Left lung (tissue), 10 donors: ENCODE measurements around the gene DZIP1. TPM values are rescaled to one million over a fixed set of nuclear protein-coding genes. Genes with fewer than 3 reads are reported as not detected.

ENCODE experiments used
- ATAC-seq: fragments of 200-7000 bp; cut with Tn5 transposase; one replicate; pipeline ENCODE4 v1.9.1; 2020; ENCODE audit warnings: moderate library complexity
- DNase-seq, 4 donors: peaks; one replicate each; pipeline ENCODE4 v3.0.0-alpha.2; 2013 to 2020
- H3K27ac ChIP-seq, 2 donors: fragments of 200-600 bp; sonication (generic) in 1 of 2; one replicate each; pipeline versions ENCODE4 v1.5.0 to v1.8.0; 2020 to 2021
- H3K27me3 ChIP-seq, 2 donors: fragments of 200-600 bp; sonication (generic) in 1 of 2; one replicate each; pipeline versions ENCODE4 v1.5.0 to v1.8.0; 2020 to 2021
- H3K36me3 ChIP-seq, 2 donors: fragments of 200-600 bp; sonication (generic) in 1 of 2; one replicate each; pipeline versions ENCODE4 v1.5.0 to v1.8.0; 2020 to 2021
- H3K4me1 ChIP-seq, 2 donors: fragments of 200-600 bp; one replicate each; pipeline ENCODE4 v1.8.0; 2021
- H3K4me3 ChIP-seq, 2 donors: fragments of 200-600 bp; sonication (generic) in 1 of 2; one replicate each; pipeline versions ENCODE4 v1.5.0 to v1.8.0; 2020 to 2021; ENCODE audit warnings: mild to moderate bottlenecking in 1 of 2
- H3K9me3 ChIP-seq, 2 donors: fragments of 200-600 bp; sonication (generic) in 1 of 2; one replicate each; pipeline versions ENCODE4 v1.5.0 to v1.8.0; 2020 to 2021
- intact Hi-C, 2 donors: fragments of 100-400 bp; cut with DNase I; formaldehyde crosslinking; loops; one replicate each; pipeline versions ENCODE4 v1.11.2 to v1.14.2; 2022
- polyA plus RNA-seq, 6 donors: library from polyadenylated mRNA; unstranded; fragments of 120-200 nt; gene quantifications; one replicate each; pipeline ENCODE4 v1.2.1, GENCODE V29; 2013; ENCODE audit not compliant: insufficient read length in 6 of 6
- total RNA-seq, 2 donors: library from RNA; stranded (reverse); fragmentation: NEBNext Ultra II Directional; extraction: Animal tissue kit (Norgen Biotek cat#: 25700); gene quantifications; one replicate each; pipeline ENCODE4 v1.2.1, GENCODE V29; 2021
- TF ChIP-seq, protein P1 (sequence below), 2 donors: fragments of 200-600 bp; sonication (generic) in 1 of 2; IDR thresholded peaks; one replicate each; pipeline versions ENCODE4 v1.5.0 to v1.8.0; 2021; ENCODE audit warnings: antibody characterized with exemption in 2 of 2
- donor health status: DM: no; HTN: yes; CAD: no.
- donor health status: DM: no; HTN: no; CAD: no.

DZIP1 gene
- total and polyA plus RNA-seq, 8 donors: 8.2 to 52.1 (median 48.6) TPM

DNA sequence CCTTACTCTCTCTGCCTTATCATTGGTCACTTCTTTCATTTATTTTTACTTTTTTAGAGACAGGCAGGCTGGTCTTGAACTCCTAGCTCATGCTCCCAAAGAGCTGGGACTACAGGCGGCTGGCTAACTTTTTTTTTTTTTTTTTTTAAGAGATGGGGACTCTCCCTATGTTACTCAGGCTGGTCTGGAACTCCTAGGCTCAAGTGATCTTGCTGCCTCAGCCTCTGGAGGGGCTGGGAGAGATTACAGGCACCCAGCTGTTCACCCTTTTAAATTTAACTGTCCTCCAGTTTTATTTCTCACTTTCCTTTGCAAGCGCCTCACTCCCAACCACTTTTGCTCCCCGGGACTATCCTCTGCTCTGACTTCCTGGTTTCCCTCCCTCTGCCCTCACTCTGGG, 97.6 kb downstream of the DZIP1 start:
- Histone ChIP-seq H3K27ac (no peak overlapping the region), H3K4me1 (no peaks in the 10 kb centered on the region), H3K4me3 (no peak overlapping the region), H3K36me3 (no peaks in the 10 kb centered on the region), H3K27me3 (peaks cover 24 to 25% of the 10 kb centered on the region in 2 donors), H3K9me3 (no peaks in the 10 kb centered on the region)
- intact Hi-C loops: no loop called here
- ATAC-seq (no peak), DNase-seq (no peak)
- TF ChIP-seq, protein P1, sequence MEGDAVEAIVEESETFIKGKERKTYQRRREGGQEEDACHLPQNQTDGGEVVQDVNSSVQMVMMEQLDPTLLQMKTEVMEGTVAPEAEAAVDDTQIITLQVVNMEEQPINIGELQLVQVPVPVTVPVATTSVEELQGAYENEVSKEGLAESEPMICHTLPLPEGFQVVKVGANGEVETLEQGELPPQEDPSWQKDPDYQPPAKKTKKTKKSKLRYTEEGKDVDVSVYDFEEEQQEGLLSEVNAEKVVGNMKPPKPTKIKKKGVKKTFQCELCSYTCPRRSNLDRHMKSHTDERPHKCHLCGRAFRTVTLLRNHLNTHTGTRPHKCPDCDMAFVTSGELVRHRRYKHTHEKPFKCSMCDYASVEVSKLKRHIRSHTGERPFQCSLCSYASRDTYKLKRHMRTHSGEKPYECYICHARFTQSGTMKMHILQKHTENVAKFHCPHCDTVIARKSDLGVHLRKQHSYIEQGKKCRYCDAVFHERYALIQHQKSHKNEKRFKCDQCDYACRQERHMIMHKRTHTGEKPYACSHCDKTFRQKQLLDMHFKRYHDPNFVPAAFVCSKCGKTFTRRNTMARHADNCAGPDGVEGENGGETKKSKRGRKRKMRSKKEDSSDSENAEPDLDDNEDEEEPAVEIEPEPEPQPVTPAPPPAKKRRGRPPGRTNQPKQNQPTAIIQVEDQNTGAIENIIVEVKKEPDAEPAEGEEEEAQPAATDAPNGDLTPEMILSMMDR (IDR thresholded peaks at IDR 0.05): no peak

DNA sequence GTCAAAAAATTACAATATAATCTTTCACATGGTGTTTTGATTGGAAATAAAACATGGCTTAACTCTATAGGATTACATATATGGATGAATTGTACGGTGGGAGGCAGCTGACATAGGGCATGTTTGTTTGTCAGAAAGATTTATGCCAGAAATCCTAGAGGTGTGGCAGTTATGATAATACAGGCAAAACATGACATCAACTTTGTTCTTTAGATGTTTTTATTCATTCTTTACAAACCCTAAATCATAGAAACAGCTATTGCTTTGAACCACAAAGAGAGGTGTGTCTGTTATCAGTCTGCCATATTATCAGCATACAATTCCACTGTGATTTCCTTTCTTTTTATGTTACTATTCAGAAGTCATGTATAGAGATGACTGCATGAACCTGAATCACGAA, 100.2 kb downstream of the DZIP1 start:
- intact Hi-C loops: no loop called here
- Histone ChIP-seq H3K27me3 (peaks cover 0 to 14% of the 10 kb centered on the region in 2 donors), H3K4me3 (no peak overlapping the region), H3K9me3 (no peaks in the 10 kb centered on the region), H3K27ac (no peak overlapping the region), H3K36me3 (no peaks in the 10 kb centered on the region), H3K4me1 (peaks cover 0 to 12% of the 10 kb centered on the region in 2 donors)
- no peak for DNase-seq
- TF ChIP-seq, protein P1 (IDR thresholded peaks at IDR 0.05): no peak
- ATAC-seq: no peak

DNA sequence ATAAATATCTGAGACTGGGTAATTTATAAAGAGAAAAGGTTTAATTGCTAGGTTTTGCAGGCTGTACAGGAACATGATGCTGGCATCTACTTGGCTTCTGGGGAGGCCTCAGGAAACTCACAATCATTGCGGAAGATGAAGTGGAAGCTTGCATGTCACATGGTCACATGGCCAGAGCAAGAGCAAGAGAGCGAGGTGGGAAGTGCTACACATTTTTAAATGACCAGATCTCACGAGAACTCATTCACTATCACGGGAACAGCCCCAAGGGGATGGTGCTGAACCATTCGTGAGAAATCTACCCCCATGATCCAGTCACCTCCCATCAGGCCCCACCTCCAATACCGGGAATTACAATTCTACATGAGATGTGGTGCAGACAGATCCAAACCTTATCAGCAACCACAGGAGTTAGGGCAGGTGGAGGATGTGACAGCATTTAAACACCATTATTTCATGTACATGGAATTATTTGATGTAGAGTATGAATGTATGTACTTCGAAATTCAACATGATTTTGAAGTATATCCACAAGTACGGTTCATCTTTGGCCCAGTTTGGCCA, 102.5 kb downstream of the DZIP1 start:
- ATAC-seq: no peak
- intact Hi-C loops: no loop called here
- TF ChIP-seq, protein P1 (IDR thresholded peaks at IDR 0.05): no peak

DNA sequence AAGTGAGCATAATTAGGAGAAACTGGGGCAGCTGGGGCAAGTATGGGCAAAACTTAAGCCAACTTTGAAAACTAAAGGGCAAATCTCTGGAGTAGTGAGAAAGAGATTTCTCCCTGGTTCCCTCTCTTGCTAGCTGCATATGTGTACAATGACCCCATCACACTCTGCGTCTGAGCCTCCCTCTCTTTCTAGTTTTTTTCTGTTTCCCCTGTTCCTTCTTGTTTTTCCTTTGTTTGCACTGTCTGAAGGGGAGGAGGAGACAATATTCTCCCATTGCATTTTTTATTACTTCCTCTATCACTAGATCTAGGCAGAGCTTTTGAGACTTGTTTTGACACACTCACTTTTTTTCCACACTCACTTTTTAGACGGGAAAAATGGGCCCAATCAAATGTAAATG, 103.2 kb downstream of the DZIP1 start:
- peaks cover 0 to 12% of the 10 kb centered on the region in 2 donors for H3K4me1 ChIP-seq
- DNase-seq (no peak), ATAC-seq (no peak)
- H3K4me3 ChIP-seq: no peak overlapping the region
- TF ChIP-seq, protein P1 (IDR thresholded peaks at IDR 0.05): no peak
- peaks cover 0 to 6% of the 10 kb centered on the region in 2 donors for H3K27me3 ChIP-seq
- H3K27ac ChIP-seq: no peak overlapping the region
- no peaks in the 10 kb centered on the region for H3K9me3 ChIP-seq
- H3K36me3 ChIP-seq: no peaks in the 10 kb centered on the region
- intact Hi-C loops: no loop called here

More for the DNA sequence above, 102.5 kb downstream of the DZIP1 start:
- H3K27me3 ChIP-seq: peaks cover 0 to 8% of the 10 kb centered on the region in 2 donors
- no peaks in the 10 kb centered on the region for H3K9me3 ChIP-seq
- DNase-seq: no peak
- no peak overlapping the region for H3K27ac ChIP-seq
- peaks cover 0 to 12% of the 10 kb centered on the region in 2 donors for H3K4me1 ChIP-seq
- H3K4me3 ChIP-seq: no peak overlapping the region
- no peaks in the 10 kb centered on the region for H3K36me3 ChIP-seq

DNA sequence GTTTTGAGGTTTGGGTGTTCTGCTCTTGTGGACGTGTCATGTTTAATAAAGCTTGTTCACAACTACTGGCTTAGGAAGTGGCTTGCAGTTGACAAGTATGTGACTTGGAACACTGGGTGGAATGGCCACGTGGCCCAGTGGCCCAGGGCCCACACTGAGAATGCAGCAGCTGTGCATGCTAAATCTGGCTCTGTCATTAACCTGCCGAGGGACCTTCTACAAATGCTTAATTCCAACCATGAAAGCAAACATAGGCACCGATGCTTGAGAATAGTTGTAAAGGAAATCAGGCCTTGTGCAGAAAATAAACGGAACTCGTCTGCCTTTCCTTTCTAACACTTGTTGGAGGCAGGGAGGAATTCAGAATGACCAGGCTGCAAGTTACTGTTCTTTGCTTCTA, 103.6 kb downstream of the DZIP1 start:
- Histone ChIP-seq H3K9me3 (no peaks in the 10 kb centered on the region), H3K27me3 (peaks cover 0 to 2% of the 10 kb centered on the region in 2 donors), H3K4me3 (no peak overlapping the region), H3K27ac (no peak overlapping the region), H3K4me1 (peaks cover 0 to 12% of the 10 kb centered on the region in 2 donors), H3K36me3 (no peaks in the 10 kb centered on the region)
- TF ChIP-seq, protein P1 (IDR thresholded peaks at IDR 0.05): no peak
- intact Hi-C loops: no loop called here
- peak in 2 of 4 donors; percentile 24 to 36 for DNase-seq
- peak; percentile 76 for ATAC-seq
